H9 (cell line): Measurements from ENCODE around the gene PTPRN2. TPM values are rescaled to one million over a fixed set of nuclear protein-coding genes. Genes with fewer than 3 reads are reported as not detected.

Source experiments
- DNase-seq: peaks from one replicate; pipeline ENCODE4 v3.0.0-alpha.2; 2017
- H2AFZ ChIP-seq: one replicate; pipeline ENCODE4 v1.6.1; 2013; ENCODE audit warnings: mild to moderate bottlenecking, low read length, control low read depth, moderate library complexity
- H2AK5ac ChIP-seq: 2 replicates; pipeline ENCODE4 v1.6.1; 2013; ENCODE audit warnings: low read length, control low read depth, mixed read lengths; ENCODE audit not compliant: insufficient read length
- H2BK120ac ChIP-seq: one replicate; pipeline ENCODE4 v1.6.1; 2013; ENCODE audit warnings: low read depth, mild to moderate bottlenecking, low read length, control low read depth, inconsistent platforms; ENCODE audit not compliant: poor library complexity, severe bottlenecking
- H2BK12ac ChIP-seq: 2 replicates; pipeline ENCODE4 v1.6.1; 2013; ENCODE audit warnings: low read length, control low read depth, mixed read lengths, low read depth; ENCODE audit not compliant: insufficient read length
- H2BK15ac ChIP-seq: 2 replicates; pipeline ENCODE4 v1.6.1; 2013; ENCODE audit warnings: low read depth, low read length, control low read depth
- H2BK20ac ChIP-seq: one replicate; pipeline ENCODE4 v1.6.1; 2013; ENCODE audit warnings: low read depth, mild to moderate bottlenecking, low read length, control low read depth, inconsistent platforms; ENCODE audit not compliant: poor library complexity, severe bottlenecking
- H2BK5ac ChIP-seq: 2 replicates; pipeline ENCODE4 v1.6.1; 2013; ENCODE audit warnings: low read length, control low read depth, mixed read lengths; ENCODE audit not compliant: insufficient read length
- H3K14ac ChIP-seq: 2 replicates; pipeline ENCODE4 v1.6.1; 2013; ENCODE audit warnings: low read length, control low read depth; ENCODE audit not compliant: insufficient read depth
- H3K18ac ChIP-seq: 2 replicates; pipeline ENCODE4 v1.6.1; 2013; ENCODE audit warnings: low read depth, mild to moderate bottlenecking, mixed read lengths, low read length, control low read depth; ENCODE audit not compliant: insufficient read length
- H3K23ac ChIP-seq: 2 replicates; pipeline ENCODE4 v1.6.1; 2013; ENCODE audit warnings: low read length, control low read depth, mixed read lengths, low read depth; ENCODE audit not compliant: insufficient read length
- H3K23me2 ChIP-seq: 2 replicates; pipeline ENCODE4 v1.6.1; 2013; ENCODE audit warnings: low read depth, mild to moderate bottlenecking, mixed read lengths, low read length, control low read depth; ENCODE audit not compliant: insufficient read length, poor library complexity, severe bottlenecking
- H3K27ac ChIP-seq: 2 replicates; pipeline ENCODE4 v1.5.1; 2013; ENCODE audit warnings: low read length, control low read depth, mixed read lengths, low read depth; ENCODE audit not compliant: insufficient read length
- H3K27me3 ChIP-seq: 2 replicates; pipeline ENCODE4 v1.6.1; 2013; ENCODE audit warnings: low read length, control low read depth, inconsistent platforms; ENCODE audit not compliant: insufficient read depth
- H3K4ac ChIP-seq: 2 replicates; pipeline ENCODE4 v1.6.1; 2013; ENCODE audit warnings: low read depth, mild to moderate bottlenecking, control low read depth, inconsistent platforms, low read length, moderate library complexity
- H3K4me1 ChIP-seq: 2 replicates; pipeline ENCODE4 v1.6.1; 2013; ENCODE audit warnings: low read length, control low read depth, inconsistent platforms; ENCODE audit not compliant: insufficient read depth
- H3K4me2 ChIP-seq: 2 replicates; pipeline ENCODE4 v1.6.1; 2013; ENCODE audit warnings: low read length, control low read depth, mixed read lengths; ENCODE audit not compliant: insufficient read length, insufficient read depth
- H3K56ac ChIP-seq: 2 replicates; pipeline ENCODE4 v1.6.1; 2013; ENCODE audit warnings: low read depth, mild to moderate bottlenecking, mixed read lengths, low read length, control low read depth; ENCODE audit not compliant: insufficient read length
- H3K79me1 ChIP-seq: 2 replicates; pipeline ENCODE4 v1.6.1; 2013; ENCODE audit warnings: low read depth, mild to moderate bottlenecking, moderate library complexity, low read length, control low read depth, inconsistent platforms; ENCODE audit not compliant: insufficient read depth, poor library complexity, severe bottlenecking
- H3K79me2 ChIP-seq: 2 replicates; pipeline ENCODE4 v1.6.1; 2013; ENCODE audit warnings: low read length, control low read depth, inconsistent platforms; ENCODE audit not compliant: insufficient read depth
- H3K9ac ChIP-seq: 2 replicates; pipeline ENCODE4 v1.6.1; 2013; ENCODE audit warnings: low read length, control low read depth, mixed read lengths; ENCODE audit not compliant: insufficient read length; ENCODE audit errors: extremely low read depth
- H3K9me3 ChIP-seq: one replicate; pipeline ENCODE4 v1.6.1; 2013; ENCODE audit warnings: low read depth, low read length, inconsistent platforms; ENCODE audit not compliant: control insufficient read depth
- H3T11ph ChIP-seq: one replicate; pipeline ENCODE4 v1.6.1; 2013; ENCODE audit warnings: mild to moderate bottlenecking, low read length, control low read depth, inconsistent platforms
- H4K20me1 ChIP-seq: one replicate; pipeline ENCODE4 v1.6.1; 2013; ENCODE audit not compliant: control insufficient read depth, insufficient read length, insufficient read depth
- H4K5ac ChIP-seq: 2 replicates; pipeline ENCODE4 v1.6.1; 2013; ENCODE audit warnings: low read depth, mild to moderate bottlenecking, mixed read lengths, low read length, control low read depth; ENCODE audit not compliant: insufficient read length
- H4K8ac ChIP-seq: replicated peaks from 2 replicates; pipeline ENCODE4 v1.6.1; 2013; ENCODE audit warnings: low read length, control low read depth, mixed read lengths, low read depth; ENCODE audit not compliant: insufficient read length
- H4K91ac ChIP-seq: 2 replicates; pipeline ENCODE4 v1.6.1; 2013; ENCODE audit warnings: low read depth, mild to moderate bottlenecking, moderate library complexity, mixed read lengths, low read length, control low read depth; ENCODE audit not compliant: insufficient read length
- H3K27ac Mint-ChIP-seq, 3 experiments: 2 replicates in 2 of 3; 3 replicates in 1 of 3; pipeline ENCODE4 v1.8.0; 2020 to 2021; ENCODE audit warnings: mixed read lengths in 3 of 3, mild to moderate bottlenecking in 1 of 3, moderate library complexity in 1 of 3
- H3K27me3 Mint-ChIP-seq: 2 replicates; pipeline ENCODE4 v1.8.0; 2021; ENCODE audit warnings: low read depth, mild to moderate bottlenecking, moderate library complexity, mixed read lengths
- H3K36me3 Mint-ChIP-seq, 3 experiments: 2 replicates in 2 of 3; 3 replicates in 1 of 3; pipeline ENCODE4 v1.8.0; 2020 to 2021; ENCODE audit warnings: low read depth in 3 of 3, mixed read lengths in 3 of 3; ENCODE audit not compliant: insufficient read depth in 1 of 3
- H3K4me1 Mint-ChIP-seq, 2 experiments: 2 replicates each; pipeline ENCODE4 v1.8.0; 2020; ENCODE audit warnings: mixed read lengths in 2 of 2
- H3K4me3 Mint-ChIP-seq, 2 experiments: 2 replicates in 1 of 2; 3 replicates in 1 of 2; pipeline ENCODE4 v1.8.0; 2020 to 2021; ENCODE audit warnings: mild to moderate bottlenecking in 2 of 2, mixed read lengths in 2 of 2, moderate library complexity in 1 of 2
- H3K9me3 Mint-ChIP-seq, 2 experiments: 2 replicates in 1 of 2; 3 replicates in 1 of 2; pipeline ENCODE4 v1.8.0; 2020; ENCODE audit warnings: mild to moderate bottlenecking in 2 of 2, mixed read lengths in 2 of 2, moderate library complexity in 1 of 2
- CTCF ChIP-seq: fragments of 200-600 bp; sonication (generic); conservative IDR thresholded peaks from 3 replicates; pipeline ENCODE4 v1.8.0; 2021; ENCODE audit warnings: antibody characterized with exemption, mild to moderate bottlenecking
- WGBS: extraction: QIAGEN DNeasy Blood & Tissue Kit; methylation state at CpG from one replicate; pipeline ENCODE4 v1.1.7; 2013; ENCODE audit warnings: missing lambda C conversion rate, low lambda C conversion rate, mixed read lengths; ENCODE audit not compliant: insufficient read length; ENCODE audit errors: extremely low coverage; 5-methylcytosine and 5-hydroxymethylcytosine counted together
- total RNA-seq: library from RNA; stranded (reverse); gene quantifications from 2 replicates; pipeline ENCODE4 v1.2.1, GENCODE V29; 2021

PTPRN2 gene
- total RNA-seq, 1 experiment from 2014 or later, result 5.2 TPM

GRCh38 chr7:158285383-158285770 is 302.2 kb downstream of the PTPRN2 start:
- H2BK15ac ChIP-seq, result no peak overlapping the region
- H4K20me1 ChIP-seq, result no peaks in the 10 kb centered on the region
- H4K91ac ChIP-seq, result no peak overlapping the region
- H3K14ac ChIP-seq, result no peak overlapping the region
- WGBS, result no CpG with 5 or more reads among the region's 9 CpGs
- no peak overlapping the region for H3K4ac ChIP-seq
- H3K79me2 ChIP-seq, result no peaks in the 10 kb centered on the region
- TF ChIP-seq CTCF, result no peak
- H2BK12ac ChIP-seq, result no peak overlapping the region
- H3K9ac ChIP-seq, result no peak overlapping the region
- DNase-seq, result peak; percentile 14
- H3K27me3 ChIP-seq, result no peaks in the 10 kb centered on the region
- H4K8ac ChIP-seq, result no peak overlapping the region
- no peak overlapping the region for H3K27ac ChIP-seq
- H3K18ac ChIP-seq, result no peak overlapping the region
- H3K27ac Mint-ChIP-seq, result no peak overlapping the region; a peak in 1 of 7 replicates
- no peaks in the 10 kb centered on the region for H3K4me1 ChIP-seq
- no peak overlapping the region for H2AK5ac ChIP-seq
- H2BK20ac ChIP-seq, result no peak overlapping the region
- no peak overlapping the region for H4K5ac ChIP-seq
- H3K4me1 Mint-ChIP-seq, result peaks cover 3 to 9% of the 10 kb centered on the region in 2 experiments; a peak in 2 of 4 replicates
- no peak overlapping the region for H3T11ph ChIP-seq
- H3K9me3 Mint-ChIP-seq, result peaks cover 29% of the 10 kb centered on the region in 2 experiments
- no peaks in the 10 kb centered on the region for H3K79me1 ChIP-seq
- H2BK120ac ChIP-seq, result no peak overlapping the region
- no peaks in the 10 kb centered on the region for H3K9me3 ChIP-seq
- no peak overlapping the region; a peak in 1 of 5 replicates for H3K4me3 Mint-ChIP-seq
- no peak overlapping the region for H3K4me2 ChIP-seq
- H3K36me3 Mint-ChIP-seq, result peaks cover 19 to 40% (median 22%) of the 10 kb centered on the region in 3 experiments
- no peak overlapping the region for H2BK5ac ChIP-seq
- no peaks in the 10 kb centered on the region for H3K27me3 Mint-ChIP-seq
- H2AFZ ChIP-seq, result no peak overlapping the region
- H3K23me2 ChIP-seq, result no peaks in the 10 kb centered on the region
- H3K23ac ChIP-seq, result no peak overlapping the region
- no peak overlapping the region for H3K56ac ChIP-seq
